NCI-H2171 (cell line): Measurements from ENCODE around the gene CCDC88A.
"Not testable (repeated sequence)": the region's sequence is repeated elsewhere in the genome, so short reads cannot be mapped to it uniquely, and the experiment has no call there.

Source experiments
- DNase-seq: peaks from one replicate; lab custom pipeline; 2025; lab: John Stamatoyannopoulos, UW

CCDC88A gene

DNA sequence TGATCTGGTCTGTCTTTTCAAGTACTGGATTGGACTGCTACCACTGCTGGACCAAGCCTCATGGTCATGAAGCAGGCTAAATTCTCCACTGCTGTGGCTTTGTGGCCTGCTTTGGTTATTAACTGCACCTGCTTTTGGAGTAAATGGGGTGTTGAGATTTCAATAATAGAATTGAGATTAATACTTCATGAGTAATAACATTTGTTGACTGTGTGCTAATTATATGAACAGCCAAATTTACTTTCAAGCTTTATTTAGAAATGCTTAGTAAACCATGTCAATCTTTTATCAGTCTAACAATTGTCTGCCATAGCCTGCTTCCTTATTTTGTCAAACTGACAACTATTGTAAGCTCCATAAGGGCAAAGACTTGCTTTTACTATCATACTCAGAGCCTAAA lies 123.3 kb downstream of the CCDC88A start:
- no peak for DNase-seq

DNA sequence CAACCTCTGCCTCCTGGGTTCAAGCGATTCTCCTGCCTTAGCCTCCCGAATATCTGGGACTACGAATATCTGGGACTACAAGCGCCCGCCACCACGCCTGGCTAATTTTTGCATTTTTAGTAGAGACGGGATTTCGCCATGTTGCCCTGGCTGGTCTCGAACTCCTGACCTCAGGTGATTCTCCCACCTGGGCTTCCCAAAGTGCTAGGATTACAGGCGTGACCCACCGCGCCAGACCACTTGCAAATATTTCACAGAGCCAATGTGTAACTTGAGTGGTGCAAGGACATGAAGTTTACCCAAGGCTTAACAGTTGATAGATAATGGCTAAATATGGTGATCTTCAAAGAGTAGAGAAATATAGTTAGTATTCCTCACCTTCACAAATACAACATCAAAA lies 136.6 kb downstream of the CCDC88A start:
- DNase-seq = no peak

DNA sequence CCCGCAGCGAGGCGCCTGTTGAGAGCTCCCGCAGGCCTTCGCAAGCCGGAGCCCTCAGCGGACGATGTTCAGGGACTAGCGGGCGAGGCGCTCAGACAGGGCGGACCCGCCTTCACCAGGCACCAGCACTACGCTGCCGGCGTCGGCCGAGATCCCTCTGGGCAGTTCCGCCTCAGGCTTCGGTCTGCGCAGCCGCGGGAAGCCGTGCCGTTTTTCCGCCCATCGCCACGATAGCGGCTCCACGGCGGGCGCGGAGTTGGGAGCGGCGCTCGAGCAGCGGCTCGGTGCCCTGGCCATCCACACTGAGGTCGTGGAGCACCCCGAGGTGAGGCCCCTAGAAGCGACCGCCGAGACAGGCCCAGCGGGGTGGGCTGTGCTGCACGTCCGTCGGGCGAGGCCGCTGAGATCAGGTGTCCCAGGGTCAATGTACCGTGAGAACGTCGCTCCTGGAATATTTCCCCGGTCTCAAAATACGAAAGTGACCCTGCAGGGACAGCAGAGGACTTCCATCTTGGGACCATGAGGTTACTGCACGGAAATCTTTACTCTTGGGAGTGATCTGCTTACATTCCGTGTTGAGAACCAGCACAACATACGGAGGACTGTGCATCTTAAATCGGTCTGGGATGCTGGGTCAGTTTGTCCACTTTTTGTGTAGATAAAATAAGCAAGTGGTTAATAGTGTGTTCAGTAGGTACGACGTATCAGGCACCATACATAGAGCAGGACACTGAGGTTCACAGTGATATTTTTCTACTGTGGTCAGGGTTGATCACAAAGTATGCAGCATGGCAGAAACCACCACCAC lies 137.3 kb downstream of the CCDC88A start:
- DNase-seq = peak; percentile 76

DNA sequence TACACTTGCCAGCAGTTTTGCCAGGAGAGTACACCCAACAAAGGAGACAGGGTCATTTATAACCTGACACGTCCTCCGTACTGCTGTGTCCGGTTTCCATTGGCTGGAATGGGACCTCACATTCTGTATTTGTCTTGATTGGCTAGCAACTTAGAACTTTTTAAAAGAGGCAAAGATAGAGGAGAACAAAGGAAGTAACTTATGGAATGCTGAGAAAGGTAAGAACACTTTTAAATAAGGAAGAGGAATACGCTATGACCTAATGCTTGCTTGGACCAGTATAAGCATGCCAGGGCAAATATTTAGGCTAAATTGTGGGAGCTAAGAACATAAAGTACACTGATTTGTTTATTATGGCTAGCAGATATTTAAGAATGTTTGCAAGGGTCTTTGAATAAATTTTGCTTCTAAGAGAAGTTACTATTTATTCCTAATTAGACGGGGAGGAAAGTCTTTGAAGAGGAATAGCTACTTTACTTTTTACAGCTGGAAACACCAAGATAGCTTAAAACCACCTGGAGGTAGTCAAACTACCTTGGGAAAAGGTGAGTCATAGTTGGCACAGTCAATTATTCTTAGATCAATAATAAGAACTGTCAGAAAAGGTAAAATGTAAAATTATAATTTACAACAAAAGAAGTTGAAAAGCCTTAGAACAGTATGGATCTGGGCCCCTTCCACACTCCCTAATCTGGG lies 138.7 kb downstream of the CCDC88A start:
- DNase-seq = not testable (repeated sequence)

DNA sequence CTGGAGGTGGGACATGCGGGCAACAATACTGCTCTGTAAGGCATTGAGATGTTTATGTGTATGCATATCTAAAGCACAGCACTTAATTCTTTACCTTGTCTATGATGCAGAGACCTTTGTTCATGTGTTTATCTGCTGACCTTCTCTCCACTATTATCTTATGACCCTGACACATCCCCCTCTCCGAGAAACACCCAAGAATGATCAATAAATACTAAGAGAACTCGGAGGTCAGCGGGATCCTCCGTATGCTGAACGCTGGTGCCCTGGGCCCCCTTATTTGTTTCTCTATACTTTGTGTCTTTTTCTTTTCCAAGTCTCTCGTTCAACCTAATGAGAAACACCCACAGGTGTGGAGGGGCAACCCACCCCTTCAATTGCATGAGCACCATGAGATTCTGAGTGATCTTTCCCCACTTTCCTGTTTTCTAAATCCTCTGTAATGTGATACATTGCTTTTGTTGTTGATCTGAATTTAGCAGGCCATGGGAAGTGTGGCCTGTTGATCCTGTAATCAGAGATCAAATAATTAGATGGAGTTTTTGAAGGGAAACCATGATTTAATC lies 139.7 kb downstream of the CCDC88A start:
- not testable (repeated sequence) for DNase-seq

DNA sequence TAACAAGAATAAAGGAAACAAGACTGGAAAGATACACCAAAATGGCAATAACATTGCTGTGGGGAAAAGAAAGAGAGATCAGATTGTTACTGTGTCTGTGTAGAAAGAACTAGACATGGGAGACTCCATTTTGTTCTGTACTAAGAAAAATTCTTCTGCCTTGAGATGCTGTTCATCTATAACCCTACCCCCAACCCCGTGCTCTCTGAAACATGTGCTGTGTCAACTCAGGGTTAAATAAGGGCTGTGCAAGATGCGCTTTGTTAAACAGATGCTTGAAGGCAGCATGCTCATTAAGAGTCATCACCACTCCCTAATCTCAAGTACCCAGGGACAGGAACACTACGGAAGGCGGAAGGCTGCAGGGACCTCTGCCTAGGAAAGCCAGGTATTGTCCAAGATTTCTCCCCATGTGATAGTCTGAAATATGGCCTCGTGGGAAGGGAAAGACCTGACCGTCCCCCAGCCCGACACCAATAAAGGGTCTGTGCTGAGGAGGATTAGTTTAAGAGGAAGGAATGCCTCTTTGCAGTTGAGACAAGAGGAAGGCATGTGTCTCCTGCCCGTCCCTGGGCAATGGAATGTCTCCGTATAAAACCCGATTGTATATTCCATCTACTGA lies 140.3 kb downstream of the CCDC88A start:
- not testable (repeated sequence) for DNase-seq

DNA sequence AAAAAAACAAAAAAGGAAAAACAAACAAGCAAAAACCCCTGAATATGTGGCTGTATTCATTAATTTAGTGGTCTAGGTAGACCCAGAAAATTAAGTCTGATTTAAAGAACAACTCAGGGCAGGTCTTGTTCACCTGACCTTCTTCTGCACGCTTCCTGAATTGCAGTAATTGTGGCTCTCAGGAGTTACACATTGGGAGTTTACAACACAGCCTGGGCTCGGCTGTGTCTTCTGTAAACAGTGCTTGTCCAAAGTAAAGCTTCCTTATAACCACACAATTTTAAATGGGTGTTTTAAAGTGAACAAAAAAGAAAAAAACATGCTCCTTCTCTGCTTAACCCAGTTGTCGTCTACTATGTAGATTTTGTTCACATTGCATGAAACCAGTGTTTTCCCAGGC lies 142.3 kb downstream of the CCDC88A start:
- no peak for DNase-seq

DNA sequence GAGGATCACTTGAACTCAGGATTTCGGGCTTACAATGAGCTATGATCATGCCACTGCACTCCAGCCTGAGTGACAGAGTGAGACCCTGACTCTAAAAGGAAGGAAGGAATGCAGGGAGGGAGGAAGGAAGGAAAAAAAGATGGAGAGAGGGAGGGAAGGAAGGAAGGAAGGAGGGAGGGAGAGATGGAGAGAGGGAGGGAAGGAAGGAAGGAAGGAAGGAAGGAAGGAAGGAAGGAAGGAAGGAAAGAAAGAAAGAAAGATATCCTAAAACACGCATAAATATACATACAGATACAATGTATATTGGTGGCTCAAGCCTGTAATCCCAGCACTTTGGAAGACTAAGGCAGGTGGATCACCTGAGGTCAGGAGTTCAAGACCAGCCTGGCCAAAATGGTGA lies 145.3 kb downstream of the CCDC88A start:
- not testable (repeated sequence) for DNase-seq

DNA sequence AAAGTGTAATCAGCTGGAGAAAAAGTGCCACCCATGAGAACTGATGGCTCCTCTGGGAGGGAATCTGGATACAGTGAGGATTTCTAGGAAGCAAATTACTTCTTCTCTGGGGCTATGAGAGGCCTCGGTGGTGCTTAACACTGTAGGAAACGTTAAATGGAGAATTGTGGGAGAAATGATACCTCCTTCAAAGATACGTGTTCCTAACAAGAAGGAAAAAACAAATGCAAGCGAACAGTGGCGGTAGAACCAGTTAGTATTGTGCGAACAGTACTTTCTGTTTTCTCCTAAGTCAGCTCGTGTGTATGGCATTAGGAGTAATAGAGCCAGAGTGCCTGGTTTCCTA lies 150.0 kb downstream of the CCDC88A start:
- no peak for DNase-seq

DNA sequence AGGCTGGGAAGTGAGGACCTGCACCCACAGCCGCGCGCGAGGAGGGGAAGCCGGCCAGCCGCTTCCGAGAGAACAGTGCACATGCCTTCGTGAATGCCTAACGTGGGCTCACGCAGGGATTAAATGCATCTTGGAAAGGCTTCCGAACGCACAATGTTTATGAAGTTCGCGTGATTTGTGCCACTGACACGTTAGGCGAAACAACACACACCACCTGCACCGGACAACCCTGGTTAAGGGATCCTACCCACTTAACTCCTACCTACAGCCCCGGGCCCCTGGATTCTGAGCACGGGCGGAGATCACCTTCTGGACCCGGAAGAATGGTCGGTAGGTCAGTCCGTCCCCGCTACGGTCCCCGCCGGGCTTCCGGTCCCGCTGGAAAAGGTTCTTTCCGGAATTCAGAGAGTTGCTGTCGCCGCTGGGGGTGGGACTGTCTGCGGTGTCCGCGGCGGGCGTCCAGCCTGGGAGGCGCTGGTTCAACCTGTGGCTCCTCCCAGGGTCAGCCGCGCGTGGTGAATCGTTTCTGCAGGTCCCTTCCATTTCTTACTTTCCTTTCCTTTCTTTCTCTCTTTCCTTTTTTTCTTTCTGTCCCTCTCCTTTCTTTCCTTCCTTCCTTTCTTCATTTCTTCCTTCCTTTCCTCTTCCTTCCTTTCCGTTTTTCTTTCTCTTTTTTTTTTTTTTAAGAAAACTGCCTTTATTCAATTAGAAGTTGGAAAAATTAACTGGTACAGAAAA lies 150.6 kb downstream of the CCDC88A start, which contains the start of gene MTIF2:
TSS of gene MTIF2 (minus strand) at position 325 of the 738 bp plus-strand sequence. CDS start 5,373 bp downstream, outside the sequence.
- peak; percentile 94 for DNase-seq

DNA sequence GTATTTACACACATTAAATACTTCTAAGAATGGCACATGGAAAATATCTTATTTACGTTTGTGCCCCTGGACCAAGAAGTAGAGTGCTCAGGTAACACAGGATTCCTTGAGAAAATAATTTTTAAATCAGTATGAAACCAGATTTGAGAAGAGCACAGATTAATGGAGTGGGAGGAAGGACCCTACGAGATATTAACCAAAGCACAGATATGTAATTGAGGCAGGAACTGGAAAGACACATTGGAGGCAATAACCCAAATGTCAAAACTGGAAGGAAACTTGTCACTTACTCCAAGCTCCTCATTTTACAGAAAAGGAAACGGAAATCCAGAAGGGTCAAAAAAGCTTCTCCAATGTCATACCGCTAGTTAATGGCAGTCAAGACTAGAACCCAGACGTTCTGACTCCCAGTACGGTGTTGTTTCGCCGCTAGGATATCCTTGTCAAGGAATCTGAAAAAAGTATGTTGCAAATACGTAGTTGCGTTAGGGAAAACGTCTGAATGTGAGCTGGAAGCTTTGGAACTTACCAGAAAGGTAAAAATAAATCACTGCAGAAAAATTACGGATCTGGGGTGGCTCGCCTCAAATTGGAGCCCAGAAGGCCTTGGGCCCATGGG lies 151.3 kb downstream of the CCDC88A start:
- no peak for DNase-seq

DNA sequence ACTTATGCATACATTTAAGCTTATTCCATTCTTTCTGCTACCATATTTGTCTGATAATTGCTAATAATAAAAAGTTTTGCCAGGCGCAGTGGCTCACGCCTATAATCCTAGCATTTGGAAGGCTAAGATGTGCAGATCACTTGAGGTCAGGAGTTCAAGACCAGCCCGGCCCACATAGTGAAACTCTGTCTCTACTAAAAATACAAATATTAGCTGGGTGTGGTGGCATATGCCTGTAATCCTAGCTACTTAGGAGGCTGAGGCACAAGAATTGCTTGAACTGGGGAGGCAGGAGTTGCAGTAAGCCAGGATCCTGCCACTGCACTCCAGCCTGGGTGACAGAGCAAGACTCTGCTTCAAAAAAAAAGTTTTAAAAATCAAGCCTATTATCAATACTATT lies 160.1 kb downstream of the CCDC88A start:
- DNase-seq = not testable (repeated sequence)

DNA sequence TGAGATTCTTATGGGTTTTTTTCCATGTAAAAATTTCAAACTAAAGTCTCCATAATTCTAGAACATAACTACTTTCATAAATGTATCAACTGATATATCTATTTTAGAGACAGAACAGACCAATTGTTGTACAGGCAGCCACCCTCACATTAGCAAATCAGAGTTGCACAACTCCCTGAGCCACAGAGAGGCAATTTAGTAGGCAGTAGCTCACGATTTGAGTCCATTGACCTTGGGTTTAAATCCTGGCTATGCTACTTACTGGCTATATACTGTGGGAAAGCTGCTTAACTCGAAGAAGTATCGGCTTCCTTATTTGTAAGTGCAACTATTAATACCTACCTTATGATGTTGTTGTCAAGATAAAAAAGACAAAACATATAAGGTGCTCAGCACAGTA lies 166.8 kb downstream of the CCDC88A start:
- no peak for DNase-seq

DNA sequence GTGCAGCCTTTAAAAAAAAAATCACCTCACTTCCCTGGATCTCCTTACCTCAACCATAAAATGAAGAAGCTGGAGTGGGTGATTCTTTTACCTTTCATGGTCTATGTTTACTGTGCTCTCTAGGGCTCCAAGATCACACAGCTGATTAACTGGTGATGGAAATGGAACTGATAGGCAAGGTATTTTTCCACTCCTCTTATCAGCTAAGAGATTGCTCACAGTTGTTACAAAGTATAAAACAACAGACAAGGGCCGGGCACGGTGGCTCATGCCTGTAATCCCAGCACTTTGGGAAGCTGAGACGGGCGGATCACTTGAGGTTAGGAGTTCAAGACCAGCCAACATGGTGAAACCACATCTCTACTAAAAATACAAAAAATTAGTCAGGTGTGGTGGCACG lies 172.6 kb downstream of the CCDC88A start:
- DNase-seq = no peak

DNA sequence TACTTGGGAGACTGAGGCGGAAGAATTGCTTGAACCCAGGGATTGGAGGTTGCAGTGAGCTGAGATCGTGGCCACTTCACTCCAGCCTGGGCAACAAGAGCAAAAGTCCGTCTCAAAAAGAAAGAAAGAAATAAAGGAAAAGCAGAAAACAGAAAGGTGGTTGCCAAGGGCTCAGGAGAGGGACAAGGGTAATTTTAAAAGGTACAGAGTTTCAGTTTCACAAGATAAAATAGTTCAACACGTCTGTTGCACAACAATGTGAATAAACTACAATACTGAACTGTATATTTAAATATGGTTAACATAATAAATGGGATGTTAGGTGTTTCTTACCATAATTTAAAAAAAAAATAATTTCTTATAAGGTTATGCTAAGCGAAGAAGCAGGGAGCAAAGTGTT lies 174.2 kb downstream of the CCDC88A start:
- no peak for DNase-seq

DNA sequence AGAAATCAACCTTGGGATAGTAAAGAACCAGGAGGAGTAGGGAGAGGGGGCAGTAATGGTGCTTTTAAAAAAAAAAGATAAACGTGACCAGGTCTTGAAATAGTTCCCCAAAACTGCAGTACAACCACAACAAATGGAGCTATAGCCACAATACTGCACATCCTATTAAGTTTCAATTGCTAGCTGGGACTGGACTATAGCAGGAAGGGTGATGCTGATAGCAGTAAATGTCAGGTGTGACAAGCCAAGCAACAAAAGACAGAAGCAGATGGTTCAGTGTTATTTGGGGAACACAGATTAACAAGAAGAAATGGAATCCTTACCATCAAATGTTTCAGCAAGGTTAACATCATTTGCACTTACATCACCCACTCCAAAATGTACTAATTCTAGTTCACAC lies 177.0 kb downstream of the CCDC88A start:
- no peak for DNase-seq

DNA sequence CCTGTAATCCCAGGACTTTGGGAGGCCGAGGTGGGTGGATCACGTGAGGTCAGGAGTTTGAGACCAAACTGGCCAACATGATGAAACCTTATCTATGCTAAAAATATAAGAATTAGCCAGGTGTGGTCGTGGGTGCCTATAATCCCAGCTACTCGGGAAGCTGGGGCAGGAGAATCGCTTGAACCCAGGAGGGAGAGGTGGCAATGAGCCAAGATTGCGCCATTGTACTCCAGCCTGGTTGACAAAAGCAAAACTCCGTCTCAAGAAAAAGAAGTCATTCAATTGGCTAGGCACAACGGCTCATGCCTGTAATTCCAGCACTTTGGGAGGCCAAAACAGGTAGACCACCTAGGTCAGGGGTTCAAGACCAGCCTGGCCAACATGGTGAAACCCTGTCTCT lies 178.1 kb downstream of the CCDC88A start:
- DNase-seq = not testable (repeated sequence)

DNA sequence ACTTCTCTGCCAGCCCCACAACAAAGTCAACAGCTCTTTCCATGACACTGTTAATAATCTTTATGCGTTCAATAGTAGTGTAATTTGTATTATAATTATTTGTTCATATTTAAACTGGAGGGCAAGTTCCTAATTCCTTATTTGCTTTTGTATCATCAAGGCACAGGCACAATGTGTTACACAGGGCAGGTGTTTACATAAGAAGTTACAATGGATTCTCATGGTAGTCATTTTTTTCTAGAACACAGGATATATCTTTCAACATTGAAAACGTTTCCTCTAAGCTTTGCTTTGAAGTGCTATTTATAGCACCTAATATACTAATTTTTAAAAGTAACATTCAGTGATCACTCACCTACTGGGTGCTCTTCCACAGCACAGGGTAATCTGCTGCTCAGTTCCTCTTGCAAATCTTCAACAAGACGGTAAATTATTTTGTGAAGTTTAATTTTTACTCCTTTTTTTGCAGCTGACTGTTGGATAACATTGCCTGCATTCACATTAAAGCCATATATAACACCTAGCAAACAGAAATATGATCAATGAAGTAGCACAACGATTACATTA lies 179.9 kb downstream of the CCDC88A start:
- no peak for DNase-seq
